ENCODE results near the gene GRB10.
A peak's percentile ranks its signal among the peaks of the same experiment; 100 is the strongest.
"Not testable (repeated sequence)": the region's sequence is repeated elsewhere in the genome, so short reads cannot be mapped to it uniquely, and the experiment has no call there.

Gene GRB10

DNA sequence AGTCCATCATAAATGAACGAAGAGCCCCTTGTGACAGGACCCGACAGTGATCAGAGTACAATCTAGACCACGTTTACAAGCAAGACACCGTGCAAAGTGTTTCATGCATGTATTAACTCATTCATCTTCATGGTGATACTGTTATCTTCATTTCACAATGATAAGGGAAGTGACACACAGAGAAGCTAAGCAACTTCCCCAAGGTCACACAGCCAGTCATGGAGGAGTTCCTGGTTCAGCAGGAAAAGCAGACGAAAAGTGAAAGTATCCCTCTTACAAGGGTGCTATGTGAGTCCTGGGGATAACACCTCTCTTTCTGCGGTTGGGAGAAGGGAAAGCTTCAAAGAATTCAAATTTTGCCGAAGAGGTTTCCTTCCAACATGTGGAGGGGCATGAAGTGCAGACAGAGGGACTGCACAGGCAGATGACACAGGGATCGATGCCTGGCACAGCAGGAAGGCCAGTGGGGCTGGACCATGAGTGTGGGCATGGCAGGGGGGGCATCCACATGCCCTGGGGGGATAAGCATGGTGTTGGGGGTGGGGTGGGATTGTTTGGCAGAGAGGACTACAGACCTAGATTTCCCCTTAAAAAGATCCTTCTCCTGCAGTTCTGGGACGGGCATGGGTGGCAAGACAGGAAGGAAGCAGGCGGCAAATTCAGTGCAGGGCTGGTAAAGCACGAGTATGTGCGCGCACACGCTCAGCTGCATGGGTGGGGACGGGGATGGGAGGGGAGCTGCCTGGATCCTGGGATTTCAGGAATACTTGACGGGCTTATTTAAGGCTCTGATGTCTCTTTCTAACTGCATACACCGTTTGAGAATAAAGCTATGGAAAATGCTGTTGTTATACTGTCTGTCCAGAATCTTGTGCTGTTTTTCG is 184.0 kb downstream of the GRB10 start:
- no peak for DNase-seq

DNA sequence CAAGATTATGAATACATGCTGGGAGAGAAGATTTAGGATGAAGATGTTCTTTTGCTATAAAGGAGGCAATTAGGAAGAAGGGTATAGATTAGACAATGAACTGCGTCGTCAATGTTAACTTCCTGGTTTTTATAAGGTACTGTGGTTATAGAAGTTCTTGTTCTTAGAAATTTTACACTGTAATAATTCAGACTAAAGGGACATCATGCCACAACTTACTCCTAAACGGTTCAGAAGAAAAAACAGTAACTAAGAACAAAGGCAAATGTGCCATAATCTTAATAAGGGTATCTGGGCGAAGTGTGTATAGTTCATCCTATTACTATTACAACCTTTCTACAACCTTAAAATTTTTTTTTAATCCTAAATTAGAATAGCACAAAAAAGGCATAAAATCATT is 186.2 kb downstream of the GRB10 start:
- no peak for DNase-seq

DNA sequence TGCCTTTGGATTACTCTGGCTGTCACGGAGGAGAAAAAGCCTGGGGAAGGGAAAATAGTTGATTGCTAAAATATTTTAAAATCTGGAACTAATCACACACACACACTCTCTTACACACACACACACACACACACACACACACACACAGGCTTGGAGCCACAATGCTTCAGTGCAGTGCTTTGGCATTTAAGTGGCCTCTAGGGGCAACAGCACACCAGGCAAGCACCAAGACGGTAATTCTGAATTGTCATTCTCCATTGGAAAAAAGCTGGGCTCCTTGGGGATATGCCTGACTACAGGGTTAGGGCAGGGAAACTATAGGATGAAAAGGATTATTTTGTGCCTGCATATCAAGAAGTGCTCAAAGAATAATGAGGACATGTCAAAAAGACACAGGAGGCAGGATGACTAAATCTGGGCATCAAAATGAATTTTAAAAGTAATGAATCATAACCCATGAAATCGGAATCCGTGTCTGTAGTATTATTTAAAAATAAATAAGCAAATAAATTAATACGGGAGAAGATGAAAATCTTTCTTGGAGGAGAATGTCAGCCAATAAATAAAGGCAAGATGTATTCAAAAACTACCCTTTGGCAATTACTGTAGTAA is 187.1 kb downstream of the GRB10 start:
- DNase-seq, result peak in 1 of 6 experiments; percentile 2

DNA sequence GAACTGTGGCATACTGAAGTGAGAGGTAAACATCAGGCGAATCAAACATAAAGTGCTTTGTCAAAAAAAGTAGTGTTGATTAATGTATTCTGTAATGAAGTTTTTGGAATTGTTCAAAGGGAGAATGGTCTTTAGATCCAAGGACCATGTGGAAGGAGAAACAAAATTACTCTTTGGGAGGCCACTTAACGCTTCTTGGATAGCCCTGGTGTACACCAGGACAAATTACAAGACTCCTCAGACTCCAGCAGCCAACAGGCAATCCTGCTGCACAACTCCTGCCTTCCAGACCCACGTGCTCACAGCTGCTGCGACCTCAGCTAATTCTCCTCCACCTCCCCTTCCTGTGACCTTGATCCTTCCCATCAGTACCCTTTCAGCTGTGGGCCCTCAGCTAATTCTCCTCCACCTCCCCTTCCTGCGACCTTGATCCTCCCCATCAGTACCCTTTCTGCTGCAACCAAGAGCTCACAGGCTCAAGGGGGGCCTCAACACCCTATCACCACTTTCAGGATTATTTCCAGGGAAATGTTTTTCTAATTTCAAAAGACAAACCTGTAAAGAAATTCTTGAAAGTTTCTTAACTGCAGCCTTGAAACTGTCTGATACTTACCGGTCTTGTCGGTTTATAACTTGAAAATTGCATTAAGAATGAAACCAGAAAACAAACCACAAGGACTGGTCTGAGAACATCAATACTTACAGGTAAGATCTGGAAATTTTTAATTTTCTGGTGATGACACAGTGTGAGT is 187.8 kb downstream of the GRB10 start:
- DNase-seq, result no peak

DNA sequence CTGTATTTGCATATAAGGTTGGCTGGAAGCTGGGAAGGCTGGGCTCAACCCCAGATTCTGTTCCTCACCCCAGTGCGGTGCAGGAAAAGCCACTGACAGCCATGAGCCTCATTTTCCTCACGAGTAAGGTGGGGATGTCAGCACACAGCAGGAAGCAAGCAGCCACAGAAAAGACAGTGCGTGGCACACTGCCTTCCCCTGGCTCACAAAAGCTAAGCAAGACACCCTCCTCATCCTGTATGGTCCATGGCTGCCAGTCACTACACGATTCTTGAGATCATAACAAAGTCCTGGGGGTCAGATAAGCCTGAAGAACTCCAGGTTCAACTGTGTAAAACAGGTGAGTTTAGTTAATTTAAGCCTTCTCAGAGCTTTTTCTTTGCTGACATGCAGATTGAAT is 188.6 kb downstream of the GRB10 start:
- no peak for DNase-seq

DNA sequence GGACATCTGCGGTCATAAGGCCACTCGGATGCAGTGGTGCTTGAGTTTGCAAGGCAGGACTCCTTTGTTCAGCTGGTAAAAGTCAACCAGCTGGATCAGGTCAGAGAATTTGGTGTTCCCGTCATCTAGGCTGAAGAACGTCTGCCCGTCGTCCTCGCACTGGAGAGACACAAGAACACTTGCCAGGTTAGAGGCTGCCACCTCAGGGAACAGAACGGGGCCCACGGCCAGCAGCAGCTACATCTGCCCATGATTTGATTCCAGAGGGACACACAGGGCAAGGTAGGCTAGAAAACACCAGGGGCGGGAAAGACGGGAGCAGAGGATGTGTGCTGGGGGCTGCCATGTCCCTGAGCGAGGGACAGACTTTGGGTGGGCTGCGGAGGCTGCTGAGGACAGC is 189.8 kb downstream of the GRB10 start:
- no peak for DNase-seq

DNA sequence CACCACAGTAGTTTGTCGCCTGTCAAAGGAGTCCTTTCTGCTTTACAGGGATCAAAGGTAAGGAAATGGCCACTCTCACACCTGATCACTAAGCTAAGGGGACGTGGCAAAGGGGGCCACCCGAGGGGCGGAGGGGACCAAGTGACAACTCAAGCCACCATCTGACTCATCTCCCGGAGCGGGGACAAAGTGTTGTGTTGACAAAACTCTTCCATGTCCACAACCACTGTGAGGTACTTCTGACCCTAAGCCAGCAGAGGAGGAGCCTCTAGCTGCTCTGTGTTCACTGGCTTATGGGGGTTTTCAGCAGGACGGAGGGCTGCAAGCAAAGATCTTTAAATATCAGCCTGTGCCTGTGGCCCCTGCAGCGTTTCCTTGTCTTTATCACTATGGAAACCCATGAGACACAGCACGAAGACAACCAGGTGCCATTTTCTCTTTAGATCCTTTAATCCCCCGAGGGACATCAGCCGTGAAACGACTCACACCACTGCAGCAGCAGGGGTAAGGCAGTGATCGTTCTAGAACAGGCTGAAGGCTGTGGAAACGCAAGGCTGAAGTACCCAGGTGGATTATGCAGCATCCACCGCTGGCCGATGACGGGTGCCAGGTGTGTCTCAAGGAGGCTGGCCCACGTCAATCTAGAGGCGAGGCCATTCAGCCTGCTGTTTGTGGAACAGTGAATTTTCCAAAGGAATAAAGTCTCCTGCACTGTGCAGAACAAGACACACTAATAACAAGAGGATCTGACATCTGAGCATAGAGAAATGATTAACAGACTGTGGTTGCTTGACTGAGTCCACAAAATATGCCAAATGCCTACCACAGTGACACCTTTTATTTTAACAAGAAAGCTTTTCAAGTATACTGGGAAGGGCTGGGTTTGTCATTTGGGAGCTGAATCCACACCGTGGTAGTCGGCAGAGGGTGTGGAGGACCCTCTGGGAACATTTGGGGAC is 190.9 kb downstream of the GRB10 start:
- DNase-seq, result no peak

DNA sequence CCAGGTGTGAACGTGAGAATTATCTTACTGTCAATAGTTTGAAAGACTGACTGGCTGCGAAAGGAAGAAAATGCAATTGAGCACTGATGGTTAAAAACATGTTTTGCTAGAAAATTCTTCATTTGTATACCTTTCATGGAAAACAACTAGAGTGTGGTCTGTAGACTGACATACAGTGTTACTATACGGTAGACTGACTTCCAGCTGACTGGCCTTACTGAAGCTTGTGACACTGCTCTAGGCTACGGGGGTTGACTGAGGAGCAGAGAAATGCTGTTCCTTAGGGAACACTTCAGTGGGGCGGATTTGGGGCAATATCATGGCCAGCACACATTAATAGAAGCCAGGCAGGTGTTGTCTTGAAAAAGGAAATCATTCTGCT is 191.6 kb downstream of the GRB10 start:
- no peak for DNase-seq

DNA sequence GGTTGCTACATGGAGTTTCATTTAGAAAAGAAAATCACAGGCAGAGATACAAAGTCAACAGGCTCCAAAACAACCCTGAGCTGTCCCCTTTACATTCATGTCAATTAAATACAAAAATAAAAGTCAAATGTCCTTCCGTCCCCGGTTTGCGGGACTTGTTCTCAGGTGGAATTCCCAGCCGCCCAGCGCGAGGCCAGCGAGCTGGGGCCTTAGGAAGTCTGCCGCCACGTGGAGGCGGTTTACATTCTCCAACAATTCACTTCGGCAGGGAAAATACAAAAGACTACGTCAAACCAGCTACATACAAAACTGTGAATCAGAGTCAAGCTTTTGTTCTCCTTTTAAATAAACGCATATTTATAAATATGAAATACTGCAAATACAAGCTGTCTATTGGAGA is 192.2 kb downstream of the GRB10 start:
- DNase-seq, result no peak

DNA sequence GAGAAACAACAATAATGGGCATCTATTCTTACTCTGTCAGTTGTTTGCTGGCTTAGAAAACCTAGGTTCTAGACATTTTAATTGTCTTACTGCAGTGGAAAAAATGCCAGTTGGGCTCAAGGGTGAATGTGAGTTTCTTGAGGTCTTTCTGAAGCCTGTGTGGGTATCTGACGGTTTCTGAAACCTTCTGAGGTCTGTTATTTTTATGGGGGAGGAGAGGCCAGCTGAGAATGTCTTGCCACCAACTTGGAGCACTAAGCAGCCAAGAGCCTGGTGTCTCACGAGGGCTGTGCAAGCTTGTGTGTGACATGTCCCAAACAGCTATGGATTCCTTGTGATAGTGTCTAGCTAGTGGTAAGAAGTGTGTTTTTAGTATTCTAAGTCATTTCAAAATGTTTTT is 193.3 kb downstream of the GRB10 start:
- DNase-seq, result no peak

DNA sequence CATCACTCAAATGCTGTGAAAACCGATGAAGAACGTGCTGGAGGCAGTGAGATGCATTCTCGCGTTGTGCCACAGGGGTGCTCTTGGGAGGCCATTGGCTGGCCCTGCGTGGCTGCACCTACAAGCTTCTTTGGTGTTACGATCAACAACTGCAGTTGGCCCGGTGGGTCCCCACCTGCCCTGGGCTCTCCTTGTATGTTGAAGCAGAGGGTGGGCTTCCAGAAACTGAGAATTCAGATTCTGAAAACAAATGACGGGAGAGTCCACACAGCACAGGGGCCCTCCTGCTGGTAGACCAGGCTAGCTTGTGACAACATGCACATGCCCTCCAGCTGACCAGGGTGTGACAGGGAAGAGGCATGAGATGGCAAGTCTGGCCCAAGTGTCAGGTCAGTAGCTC is 193.8 kb downstream of the GRB10 start:
- no peak for DNase-seq

DNA sequence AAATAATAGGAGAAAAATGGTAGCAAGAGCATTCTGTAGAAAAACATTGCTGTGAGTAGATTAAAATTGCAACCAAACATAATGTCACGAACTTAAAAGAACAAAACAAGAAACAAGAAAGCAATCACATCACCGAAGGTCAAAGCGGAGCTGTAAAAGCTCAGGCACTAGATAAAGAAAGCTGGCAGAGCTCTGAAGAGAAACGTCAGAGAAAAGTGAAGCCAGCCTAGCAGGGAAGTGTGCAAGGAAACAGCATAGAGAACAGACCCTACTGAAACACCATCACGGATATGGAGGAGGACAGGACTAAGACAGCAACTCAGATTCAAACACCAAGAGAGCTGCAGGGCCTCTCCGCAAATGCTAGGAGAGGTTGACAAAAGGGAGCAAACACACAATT is 195.0 kb downstream of the GRB10 start:
- no peak for DNase-seq

DNA sequence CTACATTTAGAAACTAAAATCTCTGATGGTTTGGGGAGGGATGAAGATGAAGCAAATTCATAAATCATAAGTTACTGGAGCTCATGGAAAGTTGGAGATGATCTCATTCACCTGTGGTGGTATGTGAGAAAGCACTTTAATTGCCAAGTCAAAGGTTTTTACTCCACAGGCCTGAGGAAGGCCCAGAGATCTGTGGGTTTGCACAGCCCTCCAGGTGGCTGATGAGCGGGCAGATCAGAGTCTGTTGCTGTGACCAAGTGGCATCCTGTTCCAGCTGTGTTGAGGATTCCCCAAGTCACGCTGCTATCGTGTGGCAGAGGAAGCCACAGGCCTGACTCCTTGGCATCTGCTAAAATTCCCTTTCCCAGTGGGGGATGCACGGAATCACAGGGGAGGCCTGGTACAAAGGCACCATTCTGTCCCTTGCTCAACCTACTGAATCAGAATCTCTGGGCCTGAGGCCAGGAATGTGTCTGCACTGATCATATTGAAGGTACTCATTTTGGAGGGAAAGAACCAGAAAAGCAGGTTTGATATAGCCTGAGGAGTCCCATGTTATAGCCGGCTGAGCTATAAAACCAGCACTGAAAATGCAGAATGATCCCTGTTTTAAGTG is 197.8 kb downstream of the GRB10 start:
- no peak for DNase-seq

DNA sequence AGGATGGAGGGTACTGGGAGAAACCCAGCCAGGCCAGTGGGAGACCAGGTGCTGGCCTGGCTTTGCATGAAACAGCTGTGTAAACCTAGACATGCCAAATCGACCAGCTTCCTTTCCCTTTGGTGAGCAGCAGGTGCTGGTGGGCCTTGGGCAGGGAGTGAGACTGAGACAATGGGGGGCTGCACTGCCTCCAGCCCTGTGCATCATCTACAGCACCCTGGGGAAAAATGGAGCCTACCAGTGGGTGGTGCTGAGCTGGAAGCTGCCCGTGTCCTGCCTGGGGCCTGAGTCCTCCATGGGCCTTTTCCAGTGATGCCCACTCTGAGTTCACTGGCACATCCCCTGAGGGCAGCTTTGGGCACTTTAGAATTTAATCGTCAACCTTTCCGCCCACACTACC is 198.3 kb downstream of the GRB10 start:
- no peak for DNase-seq

DNA sequence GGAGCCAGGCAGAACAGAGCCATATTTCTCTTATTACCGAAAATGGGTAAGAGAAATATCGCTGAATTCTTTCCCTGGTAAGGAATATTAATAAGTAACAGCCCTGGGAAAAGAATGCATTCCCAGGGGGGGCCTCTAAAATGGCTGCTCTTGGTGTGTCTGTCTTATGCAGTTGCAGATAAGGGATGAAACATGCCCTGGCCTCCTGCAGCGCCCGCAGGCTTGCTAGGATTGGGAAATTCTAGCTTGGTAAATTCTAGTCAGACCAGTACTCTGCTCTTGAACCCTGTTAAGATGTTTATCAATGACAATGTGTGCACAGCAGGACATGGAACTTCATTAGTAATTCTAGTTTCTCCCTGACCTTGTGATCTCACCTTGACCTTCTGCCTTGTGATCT is 199.4 kb downstream of the GRB10 start:
- DNase-seq, result not testable (repeated sequence)

DNA sequence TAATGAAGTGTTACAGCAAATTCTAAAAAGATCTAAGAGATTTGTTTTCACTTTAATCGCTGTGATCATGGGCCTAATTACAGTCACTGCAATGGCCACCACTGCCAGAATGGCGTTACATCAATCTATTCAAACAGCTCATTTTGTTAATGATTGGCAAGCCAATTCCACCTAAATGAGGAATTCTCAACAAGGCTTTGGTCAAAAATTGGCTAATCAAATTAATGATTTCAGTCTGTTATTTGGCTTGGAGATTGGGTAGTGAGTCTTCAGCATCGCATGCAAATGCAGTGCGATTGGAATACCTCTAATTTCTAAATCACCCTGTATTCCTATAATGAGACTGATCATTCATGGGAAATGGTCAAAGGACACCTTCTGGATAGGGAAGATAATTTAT is 200.4 kb downstream of the GRB10 start:
- not testable (repeated sequence) for DNase-seq

DNA sequence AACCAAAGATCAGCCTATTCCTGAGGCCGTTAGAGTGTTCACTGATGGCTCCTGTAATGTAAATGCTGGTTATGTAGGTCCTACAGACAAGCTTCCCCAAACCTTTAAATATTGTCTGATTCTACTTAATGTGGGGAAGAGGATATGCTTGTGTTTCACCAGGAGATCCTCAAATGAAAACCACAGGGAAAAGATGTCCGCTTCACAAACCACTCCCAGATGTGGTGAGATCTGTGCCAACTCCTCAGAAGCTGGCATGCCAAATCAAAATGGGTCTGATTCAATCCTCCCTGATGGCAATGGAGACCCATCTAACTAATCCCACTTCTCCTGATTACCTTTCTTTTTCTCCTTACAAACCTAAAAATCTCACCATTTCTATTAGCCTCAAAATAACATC is 202.0 kb downstream of the GRB10 start:
- DNase-seq, result not testable (repeated sequence)

DNA sequence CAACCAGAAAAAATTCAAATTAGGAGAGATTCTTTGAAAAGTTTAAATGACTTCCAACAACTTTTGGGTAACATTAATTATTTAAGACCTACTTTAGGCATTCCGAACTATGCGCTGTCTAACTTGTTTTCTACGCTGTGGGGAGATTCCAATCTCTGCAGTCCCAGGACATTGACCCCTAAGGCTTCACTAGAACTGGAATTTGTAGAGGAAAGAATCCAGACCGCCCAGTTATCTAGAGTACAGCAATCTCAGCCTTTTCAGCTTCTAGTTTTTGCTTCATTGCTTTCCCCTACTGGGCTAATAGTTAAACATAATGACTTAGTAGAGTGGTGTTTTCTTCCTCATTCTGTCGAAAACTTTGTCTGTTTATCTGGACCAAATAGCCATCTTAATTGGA is 202.6 kb downstream of the GRB10 start:
- no peak for DNase-seq

DNA sequence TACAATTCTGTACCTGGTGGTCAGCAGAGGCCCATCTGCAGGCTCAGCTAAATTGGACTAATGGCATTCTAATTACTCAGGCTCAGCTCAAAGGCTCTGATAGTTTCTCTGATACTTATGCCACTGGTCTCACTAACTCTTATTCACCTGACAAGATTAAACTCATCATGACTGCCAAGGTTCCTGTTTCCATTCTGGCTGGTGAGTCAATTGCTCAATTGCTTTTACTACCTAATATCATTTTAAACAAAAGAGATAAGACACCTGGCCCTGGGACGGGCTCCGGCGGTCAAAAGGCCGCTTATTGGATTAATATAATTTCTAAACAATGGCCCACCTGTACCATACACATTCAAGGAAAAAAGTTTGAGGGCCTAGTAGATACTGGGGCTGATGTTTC is 204.6 kb downstream of the GRB10 start:
- DNase-seq, result not testable (repeated sequence)

DNA sequence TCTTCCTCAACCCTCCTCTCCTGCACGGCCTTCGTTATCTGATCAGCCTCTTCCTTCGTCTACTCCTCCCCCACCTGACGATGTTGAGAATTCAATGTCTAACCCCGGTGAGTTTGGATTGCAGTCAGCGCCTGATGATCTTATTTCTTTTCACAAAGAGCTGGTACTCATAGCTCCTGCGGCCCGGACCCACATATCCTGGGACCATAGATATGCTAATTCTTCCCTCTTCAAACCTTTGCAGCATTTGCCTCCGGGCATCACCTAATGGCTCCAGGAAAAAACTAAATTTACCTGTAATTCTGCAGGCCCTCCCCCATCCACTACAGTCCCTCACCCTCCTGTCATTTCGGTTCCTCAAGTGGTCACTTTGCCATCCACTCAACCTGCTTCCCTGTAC is 205.1 kb downstream of the GRB10 start:
- no peak for DNase-seq

DNA sequence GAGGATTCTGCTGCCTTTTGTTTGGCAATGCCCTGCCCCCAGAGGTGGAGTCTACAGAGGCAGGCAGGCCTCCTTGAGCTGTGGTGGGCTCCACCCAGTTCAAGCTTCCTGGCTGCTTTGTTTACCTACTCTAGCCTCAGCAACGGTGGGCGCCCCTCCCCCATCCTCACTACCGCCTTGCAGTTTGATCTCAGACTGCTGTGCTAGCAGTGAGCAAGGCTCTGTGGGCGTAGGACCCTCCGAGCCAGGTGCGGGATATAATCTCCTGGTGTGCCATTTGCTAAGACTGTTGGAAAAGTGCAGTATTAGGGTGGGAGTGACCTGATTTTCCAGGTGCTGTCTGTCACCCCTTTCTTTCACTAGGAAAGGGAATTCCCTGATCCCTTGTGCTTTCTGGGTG is 206.3 kb downstream of the GRB10 start:
- not testable (repeated sequence) for DNase-seq

DNA sequence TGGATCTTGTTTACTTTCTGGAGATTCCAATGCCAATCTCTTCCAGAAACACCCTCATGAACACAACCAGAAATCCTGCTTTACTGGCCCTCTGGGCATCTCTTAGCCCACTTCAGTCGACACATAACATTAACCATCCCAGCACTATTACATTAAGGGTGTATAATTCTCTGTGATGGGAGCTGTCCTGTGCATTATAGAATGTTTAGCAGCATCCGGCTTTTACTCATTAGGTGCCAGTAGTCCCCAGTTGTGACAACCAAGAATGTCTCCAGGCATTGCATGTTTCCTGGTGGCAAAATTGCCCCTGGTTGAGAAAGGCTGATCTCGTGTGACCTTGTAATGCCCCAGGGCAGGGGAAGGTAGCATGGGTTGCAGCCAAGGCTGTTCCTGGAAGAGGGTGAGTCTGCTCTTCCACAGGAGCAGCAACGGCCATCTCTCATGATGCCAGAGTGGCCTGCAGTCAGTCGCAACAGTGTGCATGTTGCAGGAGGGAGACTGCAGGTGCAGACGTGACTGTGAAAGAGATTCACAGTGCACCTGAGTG is 214.9 kb downstream of the GRB10 start:
- no peak for DNase-seq
